Occipital lobe (tissue), 2 donors: Measurements from ENCODE around the gene POLR2E. TPM values are rescaled to one million over a fixed set of nuclear protein-coding genes. Genes with fewer than 3 reads are reported as not detected.

Experiments
- DNase-seq: peaks from one replicate; lab custom pipeline; 2025; lab: John Stamatoyannopoulos, UW
- total RNA-seq: library from RNA; depleted of rRNA; stranded (reverse); fragments of >200 nt; gene quantifications from one replicate; pipeline ENCODE4 v1.2.3, GENCODE V29; 2014

The POLR2E gene
- total RNA-seq, 1 donor from 2014 or later: 31.8 TPM

DNA sequence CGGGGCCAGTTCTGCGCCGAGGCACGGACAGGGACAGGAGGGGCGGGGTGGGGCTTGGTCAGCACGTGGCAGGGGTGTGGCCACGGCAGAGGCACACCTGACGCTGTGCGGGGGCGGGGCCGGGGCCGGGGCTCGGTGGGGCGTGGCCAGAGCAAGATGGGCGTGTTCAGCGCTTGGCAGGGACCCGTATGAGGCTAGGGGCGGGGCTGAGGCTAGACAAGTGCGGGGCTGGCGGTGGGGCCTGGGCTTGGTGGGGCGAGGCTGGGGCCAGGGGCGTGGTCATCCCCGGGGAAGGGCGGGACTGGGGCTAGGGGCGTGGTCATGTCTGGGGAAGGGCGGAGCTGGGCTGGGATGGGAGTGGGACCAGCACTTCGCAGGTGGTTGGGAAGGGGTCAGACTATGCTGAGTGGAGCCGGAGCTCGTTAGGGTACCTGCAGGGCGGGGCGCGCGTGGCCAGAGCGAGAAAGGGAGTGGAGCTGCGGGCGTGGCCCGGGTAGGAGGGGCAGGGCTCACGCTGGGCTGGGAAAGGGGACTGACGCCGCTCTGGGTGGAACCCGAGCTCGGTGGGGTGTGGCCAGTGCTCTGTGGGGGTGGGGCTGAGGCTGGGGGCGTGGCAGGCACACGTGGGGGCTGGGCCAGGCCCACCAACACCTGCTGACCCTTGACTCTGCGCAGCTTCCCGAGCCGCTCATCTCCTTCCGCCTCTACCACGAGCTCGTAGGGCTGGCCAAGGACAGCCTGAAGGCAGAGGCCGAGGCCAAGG is 12.8 kb downstream of the POLR2E start:
- no peak for DNase-seq

GRCh38 chr19:1081301-1082164 is 13.6 kb downstream of the POLR2E start:
- no peak for DNase-seq

DNA sequence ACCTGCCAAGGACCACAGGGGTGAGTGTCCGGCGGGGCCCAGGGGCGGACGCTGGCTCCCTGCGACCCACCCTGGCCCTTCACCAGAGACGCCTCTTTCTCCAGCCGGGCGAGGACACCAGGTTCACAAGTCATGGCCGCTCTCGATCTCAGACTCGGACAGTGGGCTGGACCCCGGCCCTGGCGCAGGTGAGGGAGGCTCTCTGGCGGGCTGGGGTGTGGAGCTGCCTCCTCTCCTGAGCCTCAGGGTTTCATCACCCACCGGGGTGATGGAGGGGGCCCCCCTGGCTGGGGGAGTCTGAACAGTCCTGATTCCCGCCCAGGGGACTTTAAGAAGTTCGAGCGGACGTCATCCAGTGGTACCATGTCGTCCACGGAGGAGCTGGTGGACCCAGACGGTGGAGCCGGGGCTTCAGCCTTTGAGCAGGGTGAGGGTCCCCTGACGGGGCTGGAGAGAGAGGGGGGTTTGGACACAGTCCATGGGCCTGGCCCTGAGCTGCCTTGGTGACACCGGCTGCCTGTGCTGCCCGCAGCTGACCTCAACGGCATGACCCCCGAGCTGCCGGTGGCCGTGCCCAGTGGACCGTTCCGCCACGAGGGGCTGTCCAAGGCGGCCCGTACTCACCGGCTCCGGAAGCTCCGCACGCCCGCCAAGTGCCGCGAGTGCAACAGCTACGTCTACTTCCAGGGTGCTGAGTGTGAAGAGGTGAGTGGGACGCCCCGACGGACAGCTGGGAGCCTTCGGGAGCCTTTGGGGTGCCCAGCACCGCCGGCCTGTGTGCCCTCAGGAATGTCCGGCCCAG is 14.6 kb downstream of the POLR2E start:
- no peak for DNase-seq

DNA sequence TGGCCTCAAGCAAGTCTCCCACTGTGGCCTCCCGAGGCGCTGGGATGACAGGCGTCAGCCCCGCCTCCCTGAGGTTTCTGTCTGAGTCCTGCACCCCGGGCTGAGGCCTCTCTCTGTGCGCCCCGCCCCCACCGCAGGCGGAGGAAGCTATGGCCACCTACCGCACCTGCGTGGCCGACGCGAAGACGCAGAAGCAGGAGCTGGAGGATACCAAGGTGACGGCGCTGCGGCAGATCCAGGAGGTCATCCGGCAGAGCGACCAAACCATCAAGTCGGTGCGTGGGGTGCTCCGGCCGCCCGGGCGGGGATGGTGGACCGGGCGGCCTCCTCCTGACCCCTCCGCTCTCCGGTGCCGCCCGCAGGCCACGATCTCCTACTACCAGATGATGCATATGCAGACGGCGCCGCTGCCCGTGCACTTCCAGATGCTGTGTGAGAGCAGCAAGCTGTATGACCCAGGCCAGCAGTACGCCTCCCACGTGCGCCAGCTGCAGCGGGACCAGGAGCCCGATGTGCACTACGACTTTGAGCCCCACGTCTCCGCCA is 15.5 kb downstream of the POLR2E start:
- DNase-seq: no peak

DNA sequence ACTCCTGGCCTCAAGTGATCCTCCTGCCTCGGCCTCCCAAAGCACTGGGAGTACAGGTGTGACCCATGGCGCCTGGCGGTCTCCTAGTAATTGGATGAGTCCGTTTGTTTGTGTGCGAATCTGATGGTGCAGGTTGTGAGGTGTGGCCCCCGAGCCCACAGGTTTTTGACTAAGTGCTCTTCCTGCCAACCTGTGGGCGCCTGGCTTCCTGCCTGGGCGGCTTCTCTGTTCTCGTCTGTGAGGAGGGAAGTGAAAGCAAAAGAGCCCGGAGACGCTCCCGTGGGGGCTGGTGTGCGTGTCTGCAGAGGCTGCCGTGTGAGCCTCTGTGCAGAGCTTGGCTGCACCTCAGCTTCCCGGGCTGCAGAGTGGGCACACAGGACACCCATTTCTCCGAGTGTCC is 18.2 kb downstream of the POLR2E start:
- no peak for DNase-seq

DNA sequence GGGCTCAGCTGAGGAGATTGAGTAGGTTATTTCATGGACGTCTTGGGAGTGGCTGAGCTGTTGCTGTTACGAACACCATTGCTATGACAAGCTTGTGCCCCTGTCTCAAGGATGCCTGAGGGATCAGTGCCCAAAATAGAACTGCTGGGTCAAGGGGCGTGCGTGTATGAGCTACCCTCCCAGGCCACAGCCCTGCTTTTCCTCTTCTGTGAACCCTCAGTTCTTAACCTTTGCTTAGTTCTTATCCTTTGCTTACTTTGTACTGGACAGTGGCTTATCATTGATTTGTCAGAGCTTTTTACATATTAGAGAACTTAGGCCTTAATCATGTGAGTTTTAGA is 19.2 kb downstream of the POLR2E start:
- DNase-seq: no peak

DNA sequence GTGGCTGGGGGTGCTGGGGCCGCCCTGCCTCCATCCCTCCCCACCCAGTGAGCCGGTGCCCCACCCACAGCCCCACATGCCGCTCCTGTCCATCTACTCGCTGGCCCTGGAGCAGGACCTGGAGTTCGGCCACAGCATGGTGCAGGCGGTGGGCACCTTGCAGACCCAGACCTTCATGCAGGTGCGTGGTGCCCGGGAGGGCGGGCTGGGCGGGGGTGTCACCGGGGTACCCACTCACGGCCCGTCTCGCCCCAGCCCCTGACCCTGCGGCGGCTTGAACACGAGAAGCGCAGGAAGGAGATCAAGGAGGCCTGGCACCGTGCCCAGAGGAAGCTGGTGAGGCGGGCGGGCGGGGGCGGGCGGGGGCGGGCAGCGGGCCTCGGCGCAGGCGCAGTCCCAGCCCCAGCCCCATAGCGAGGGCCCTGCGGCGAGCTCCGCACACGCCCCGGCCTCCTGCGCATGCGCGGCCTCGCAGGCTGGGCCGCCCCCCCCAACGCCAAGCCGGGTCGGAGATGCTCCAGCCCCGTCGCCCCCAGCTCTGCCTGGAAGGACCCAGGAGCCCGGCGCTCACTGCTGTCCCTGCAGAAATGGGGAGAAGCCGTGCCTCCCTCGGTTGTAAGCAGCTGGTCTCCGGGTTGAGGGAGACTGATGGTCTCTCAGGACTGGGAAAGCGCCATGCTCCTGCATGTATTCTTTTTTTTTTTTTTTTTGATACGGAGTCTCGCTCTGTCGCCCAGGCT is 20.5 kb downstream of the POLR2E start:
- no peak for DNase-seq

DNA sequence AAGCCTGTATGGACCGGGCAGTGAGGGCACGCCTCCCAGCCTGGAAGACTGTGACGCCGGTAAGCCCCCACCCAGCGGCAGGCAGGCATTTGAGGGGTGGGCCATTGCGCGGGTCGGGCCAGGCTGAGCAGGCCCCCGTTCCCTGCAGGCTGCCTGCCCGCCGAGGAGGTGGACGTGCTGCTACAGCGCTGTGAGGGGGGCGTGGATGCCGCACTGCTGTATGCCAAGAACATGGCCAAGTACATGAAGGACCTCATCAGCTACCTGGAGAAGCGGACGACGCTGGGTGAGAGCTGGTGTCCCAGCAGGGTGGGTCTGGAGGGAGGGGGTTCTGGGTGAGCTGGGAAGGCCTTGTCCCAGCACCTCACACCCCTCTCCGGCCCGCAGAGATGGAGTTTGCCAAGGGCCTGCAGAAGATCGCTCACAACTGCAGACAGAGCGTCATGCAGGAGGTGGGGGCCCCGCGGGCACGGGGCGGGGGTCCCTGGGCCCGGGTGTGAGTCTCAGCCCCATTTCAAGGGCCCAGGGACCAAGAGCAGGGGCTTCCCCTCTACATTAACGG is 21.1 kb downstream of the POLR2E start:
- no peak for DNase-seq

- DNase-seq: no peak
These were observed 21.9 kb downstream of the POLR2E start for GRCh38 chr19:1073063-1073955.

DNA sequence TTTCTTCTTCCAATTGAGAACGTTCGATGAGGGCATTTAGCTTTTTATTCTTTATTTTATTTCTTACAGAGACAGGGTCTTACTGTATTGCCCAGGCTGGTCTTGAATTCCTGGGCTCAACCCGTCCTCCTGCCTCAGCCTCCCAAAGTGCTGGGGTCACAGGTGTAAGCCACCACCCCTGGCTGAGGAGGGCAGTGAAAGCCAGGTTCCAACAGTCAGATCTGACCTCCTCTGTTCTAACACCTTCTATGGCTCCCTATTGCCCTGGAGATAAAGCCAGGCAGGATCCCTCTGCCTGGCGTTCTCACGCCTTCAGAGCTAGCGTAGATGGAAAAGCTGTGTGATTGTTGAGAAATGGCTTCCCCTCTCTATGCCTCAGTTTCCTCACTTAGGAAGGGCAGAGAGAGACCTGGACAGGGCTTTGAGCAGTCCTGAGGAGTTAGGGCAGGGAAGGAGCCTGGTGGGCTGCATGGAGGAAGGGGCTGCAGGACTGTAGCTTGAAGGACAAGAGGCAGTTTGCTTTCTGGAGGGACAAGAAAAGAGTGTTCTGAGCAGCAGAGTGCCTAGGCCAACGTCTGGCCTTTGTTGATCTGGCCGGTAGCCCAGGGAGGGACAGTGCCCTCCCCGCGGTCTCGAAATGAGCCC is 22.7 kb downstream of the POLR2E start:
- no peak for DNase-seq

DNA sequence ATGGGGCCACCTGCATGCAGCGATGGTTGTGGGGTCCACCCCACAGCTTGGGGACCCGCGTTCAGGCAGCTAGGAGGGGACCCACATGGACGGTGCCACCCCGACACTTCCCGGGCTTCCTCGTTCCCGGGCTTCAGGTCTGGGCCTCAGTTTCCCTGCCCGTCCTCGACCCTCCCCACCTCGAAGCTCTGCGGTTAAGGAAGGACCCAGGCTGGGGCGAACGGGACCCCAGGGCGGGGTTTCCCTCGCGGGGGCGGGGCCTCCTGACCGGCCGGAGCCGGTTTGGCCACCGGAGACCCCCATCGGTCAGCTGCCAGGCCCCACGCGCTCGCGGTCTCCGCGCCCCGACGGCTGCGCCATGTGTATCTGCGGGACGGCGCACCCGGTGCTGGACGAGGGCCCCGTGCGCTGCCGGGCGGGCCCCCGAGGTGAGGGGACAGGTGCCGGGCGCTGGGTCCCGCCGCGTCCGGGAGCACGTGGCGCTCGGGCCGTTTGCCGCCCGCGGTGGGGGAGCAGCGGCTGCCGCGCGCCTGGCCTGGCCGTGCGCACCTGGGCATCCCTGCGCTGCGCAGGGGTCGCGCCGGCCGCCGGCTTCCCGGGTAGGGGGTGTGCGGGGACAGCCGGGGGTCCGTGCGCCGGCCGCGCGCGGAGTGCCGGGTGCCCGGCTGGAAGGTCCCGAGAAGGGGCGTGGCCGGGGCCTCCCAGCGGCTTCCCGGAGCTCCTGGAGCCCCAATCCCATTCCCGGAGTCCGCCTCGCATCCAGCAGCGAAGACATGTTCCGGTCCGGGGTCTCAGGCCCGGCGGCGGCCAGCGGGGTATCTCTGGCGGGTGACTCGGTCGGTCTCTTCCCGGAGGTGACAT is 24.0 kb downstream of the POLR2E start:
- DNase-seq: no peak

GRCh38 chr19:1070576-1070930 is 24.6 kb downstream of the POLR2E start:
- no peak for DNase-seq

- no peak for DNase-seq
These were observed 26.0 kb downstream of the POLR2E start for GRCh38 chr19:1069009-1069779.

DNA sequence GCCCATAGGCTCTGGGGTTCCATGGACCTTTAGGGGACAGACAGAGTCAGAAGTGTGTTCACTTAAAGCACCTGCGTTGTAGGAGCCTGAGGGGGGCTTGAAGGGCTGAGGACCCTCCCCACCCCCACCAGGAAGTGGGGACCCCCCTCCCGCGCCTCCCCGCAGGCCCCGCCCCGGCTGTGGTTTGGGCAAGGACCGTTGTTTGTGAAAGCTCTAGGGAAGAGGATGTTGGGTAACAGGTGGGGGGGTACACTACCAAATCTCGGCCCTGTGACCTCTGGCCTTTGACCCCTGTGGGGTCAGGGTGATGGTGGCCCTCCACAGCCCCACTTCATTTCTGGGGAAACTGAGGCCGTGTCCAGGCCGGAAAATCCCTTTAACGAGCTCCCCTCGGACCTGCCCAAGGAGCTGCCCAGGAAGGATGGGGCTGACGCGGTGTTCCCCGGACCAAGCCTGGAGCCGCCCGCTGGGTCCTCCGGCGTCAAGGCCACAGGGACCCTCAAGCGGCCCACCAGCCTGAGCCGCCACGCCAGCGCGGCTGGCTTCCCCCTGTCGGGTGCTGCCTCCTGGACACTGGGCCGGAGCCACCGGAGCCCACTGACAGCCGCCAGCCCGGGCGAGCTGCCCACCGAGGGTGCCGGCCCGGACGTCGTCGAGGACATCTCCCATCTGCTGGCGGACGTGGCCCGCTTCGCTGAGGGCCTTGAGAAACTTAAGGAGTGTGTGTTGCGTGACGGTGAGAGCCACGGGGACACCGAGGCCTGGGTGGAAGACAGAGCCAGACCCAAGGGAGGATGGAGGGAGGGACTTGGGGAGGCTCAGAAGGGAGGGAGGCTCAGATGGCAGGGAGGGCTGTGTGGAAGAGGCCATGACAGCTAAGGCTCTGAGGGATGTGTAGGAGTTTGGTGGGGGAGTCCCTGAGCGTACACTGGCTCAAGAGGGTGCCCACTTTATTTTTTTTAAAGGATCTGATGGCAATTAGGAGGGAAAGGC is 26.9 kb downstream of the POLR2E start:
- DNase-seq: no peak

GRCh38 chr19:1067341-1067957 is 27.7 kb downstream of the POLR2E start:
- no peak for DNase-seq
